SK-N-DZ (cell line): Measurements from ENCODE around the gene RASL11B.

ENCODE experiments used
- DNase-seq: peaks from one replicate; pipeline ENCODE4 v3.0.0-alpha.2; 2015; ENCODE audit warnings: low spot score

The RASL11B gene

GRCh38 chr4:52842792-52843191, 19.3 kb upstream of the RASL11B start:
- DNase-seq = no peak

GRCh38 chr4:52843351-52843750, 18.8 kb upstream of the RASL11B start:
- no peak for DNase-seq

GRCh38 chr4:52843958-52844357, 18.2 kb upstream of the RASL11B start:
- DNase-seq = no peak

GRCh38 chr4:52844596-52844995, 17.5 kb upstream of the RASL11B start:
- no peak for DNase-seq

- no peak for DNase-seq
Observed at GRCh38 chr4:52846502-52846901, 15.6 kb upstream of the RASL11B start.

GRCh38 chr4:52848254-52848653, 13.9 kb upstream of the RASL11B start:
- DNase-seq = no peak

GRCh38 chr4:52850406-52851124, 11.6 kb upstream of the RASL11B start:
- no peak for DNase-seq

- no peak for DNase-seq
Observed at GRCh38 chr4:52852041-52852440, 10.1 kb upstream of the RASL11B start.

GRCh38 chr4:52852711-52853110, 9.4 kb upstream of the RASL11B start:
- no peak for DNase-seq

- DNase-seq = no peak
Observed at GRCh38 chr4:52853351-52853750, 8.8 kb upstream of the RASL11B start.

- DNase-seq = no peak
Observed at GRCh38 chr4:52856801-52857200, 5.3 kb upstream of the RASL11B start.

GRCh38 chr4:52860361-52860760, 1.8 kb upstream of the RASL11B start:
- DNase-seq = no peak

GRCh38 chr4:52861171-52861823, 820 bp upstream of the RASL11B start:
- no peak for DNase-seq

- DNase-seq = no peak
Observed at GRCh38 chr4:52862639-52863161, 583 bp downstream of the RASL11B start.

GRCh38 chr4:52863324-52863723, 1.2 kb downstream of the RASL11B start:
- DNase-seq = no peak

- no peak for DNase-seq
Observed at GRCh38 chr4:52864793-52865192, 2.7 kb downstream of the RASL11B start.

GRCh38 chr4:52865300-52865699, 3.2 kb downstream of the RASL11B start:
- DNase-seq = no peak

GRCh38 chr4:52866734-52867133, 4.6 kb downstream of the RASL11B start:
- no peak for DNase-seq

- no peak for DNase-seq
Observed at GRCh38 chr4:52867163-52867562, 5.0 kb downstream of the RASL11B start.

GRCh38 chr4:52868133-52868532, 6.0 kb downstream of the RASL11B start:
- DNase-seq = peak; percentile 43

- peak; percentile 86 for DNase-seq
Observed at GRCh38 chr4:52869196-52869595, 7.1 kb downstream of the RASL11B start.

GRCh38 chr4:52869656-52870055, 7.5 kb downstream of the RASL11B start:
- peak; percentile 47 for DNase-seq

- DNase-seq = no peak
Observed at GRCh38 chr4:52870225-52870624, 8.1 kb downstream of the RASL11B start.
